Stimulated activated CD4-positive, alpha-beta T cell treated with anti-CD3 and anti-CD28 coated beads, Interleukin-2, amount 100 ng/mL, for 48 hours (primary cell): ENCODE measurements around the gene SLC39A11.
"Not testable (repeated sequence)": the region's sequence is repeated elsewhere in the genome, so short reads cannot be mapped to it uniquely, and the experiment has no call there.

Experiments
- DNase-seq, 2 donors: peaks; one replicate each; pipeline ENCODE4 v3.0.0-alpha.2; 2020

The SLC39A11 gene

DNA sequence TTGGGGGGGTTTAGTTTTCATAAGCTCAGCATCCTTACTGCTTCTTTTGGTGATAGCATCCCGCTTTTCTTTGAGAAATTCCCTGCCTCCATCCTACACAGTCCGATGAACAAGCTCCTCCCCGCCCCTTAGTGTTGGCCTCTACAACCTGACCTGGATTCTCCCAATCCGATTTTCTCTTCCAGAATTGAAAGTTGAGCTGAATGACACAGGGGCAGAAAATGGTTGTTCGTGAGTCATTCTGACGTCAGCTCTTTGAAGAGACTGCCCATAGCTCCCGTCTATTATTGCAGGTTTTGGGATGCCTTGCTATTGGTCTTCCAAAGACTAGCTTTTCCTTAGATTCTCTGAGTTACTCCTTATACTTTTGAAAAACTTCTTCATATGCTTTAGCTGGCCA, 279.7 kb downstream of the SLC39A11 start:
- DNase-seq: no peak

DNA sequence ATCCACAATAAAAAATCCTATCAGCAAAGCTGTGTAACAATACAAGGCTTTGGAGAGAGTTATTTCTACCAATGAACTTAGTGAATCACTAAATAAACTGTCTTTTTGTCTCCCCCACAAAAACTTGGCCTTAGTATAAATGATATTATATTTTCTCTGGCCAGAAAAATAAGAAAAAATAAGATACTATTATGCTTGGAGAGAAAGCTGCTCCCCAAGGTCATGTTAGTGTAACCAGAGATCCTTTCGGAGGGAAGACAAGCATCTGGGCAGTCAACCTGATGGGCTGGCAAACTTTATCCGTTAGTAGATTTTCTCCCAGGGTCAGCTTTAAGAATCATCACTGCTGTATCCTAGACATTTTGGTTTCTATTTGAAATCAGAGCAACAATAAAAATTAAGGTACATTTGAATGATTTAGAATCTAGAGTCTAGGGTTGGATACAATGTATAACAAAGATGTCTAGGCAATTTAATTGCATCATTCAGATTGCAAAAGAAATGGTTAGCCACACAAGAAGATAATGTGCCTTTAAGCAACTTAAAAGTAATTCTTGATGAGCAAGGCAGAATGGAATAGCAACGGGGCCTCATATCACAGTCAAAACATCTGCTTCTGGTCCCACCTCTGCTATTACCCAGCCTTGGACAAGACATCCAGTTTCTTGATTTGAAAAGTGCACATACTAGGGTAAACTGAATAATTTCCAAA, 280.4 kb downstream of the SLC39A11 start:
- no peak for DNase-seq

DNA sequence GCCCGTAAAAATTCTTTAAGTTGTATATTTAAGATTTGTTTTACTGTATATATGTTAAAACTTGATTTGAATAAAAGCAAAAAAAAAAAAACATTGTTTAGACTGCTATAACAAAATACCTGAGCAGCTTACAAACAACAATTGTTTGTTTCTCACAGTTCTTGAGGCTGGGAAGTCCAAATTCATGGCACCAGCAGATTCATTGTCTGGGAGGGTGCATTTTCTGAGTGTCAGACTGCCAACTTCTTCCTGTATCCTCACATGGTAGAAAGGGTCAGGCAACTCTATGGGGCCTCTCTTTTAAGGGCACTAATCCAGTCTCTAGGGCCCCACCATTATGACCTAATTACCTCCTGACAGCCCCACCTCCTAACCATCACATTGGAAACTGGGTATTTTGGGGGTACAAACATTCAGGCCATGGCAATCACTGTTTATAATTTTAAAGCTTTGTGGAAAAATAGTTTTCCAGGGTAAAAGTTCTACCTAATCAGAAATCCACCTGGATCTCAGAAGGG, 281.4 kb downstream of the SLC39A11 start:
- DNase-seq: no peak

GRCh38 chr17:72806011-72806410, 286.5 kb downstream of the SLC39A11 start:
- no peak for DNase-seq

- no peak for DNase-seq
These were observed 287.4 kb downstream of the SLC39A11 start for GRCh38 chr17:72804949-72805707.

DNA sequence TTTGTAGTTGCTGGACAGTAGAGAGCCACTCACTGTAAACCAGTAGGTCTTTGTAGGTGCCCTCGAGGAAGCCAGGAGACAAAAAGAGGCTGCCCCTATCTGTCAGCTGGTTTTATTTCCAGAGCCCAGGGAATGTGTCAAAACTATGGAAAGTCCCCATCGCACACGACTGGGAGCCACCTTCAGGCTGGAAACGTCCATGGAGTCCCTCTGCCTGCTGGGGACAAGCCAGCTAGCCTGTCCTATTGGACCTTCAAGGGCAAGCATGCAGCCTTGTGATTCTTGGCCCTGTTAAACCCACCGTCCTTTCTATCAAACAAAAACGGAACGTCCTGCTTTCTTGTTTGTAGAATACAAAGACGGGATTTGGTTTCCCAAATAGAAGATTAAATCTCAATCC, 289.8 kb downstream of the SLC39A11 start:
- no peak for DNase-seq

DNA sequence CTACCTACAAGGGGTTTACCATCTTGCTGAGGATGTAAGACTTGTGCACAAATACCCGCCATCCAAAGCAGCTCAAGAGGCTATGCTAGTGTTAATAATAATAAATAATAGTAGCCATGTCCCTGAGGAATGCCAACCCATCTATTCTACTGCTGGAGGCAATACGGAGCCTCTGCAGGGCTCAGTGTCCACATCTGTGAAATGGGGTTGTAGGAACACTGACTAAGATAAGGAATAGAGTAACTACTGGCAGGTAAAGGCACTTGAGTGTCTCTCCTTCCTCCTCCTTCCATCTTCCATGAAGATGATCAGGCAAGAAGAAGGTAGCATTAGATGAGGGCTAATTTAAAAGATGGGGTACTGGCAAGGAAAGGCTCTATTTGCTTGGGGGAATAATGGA, 295.3 kb downstream of the SLC39A11 start:
- no peak for DNase-seq

DNA sequence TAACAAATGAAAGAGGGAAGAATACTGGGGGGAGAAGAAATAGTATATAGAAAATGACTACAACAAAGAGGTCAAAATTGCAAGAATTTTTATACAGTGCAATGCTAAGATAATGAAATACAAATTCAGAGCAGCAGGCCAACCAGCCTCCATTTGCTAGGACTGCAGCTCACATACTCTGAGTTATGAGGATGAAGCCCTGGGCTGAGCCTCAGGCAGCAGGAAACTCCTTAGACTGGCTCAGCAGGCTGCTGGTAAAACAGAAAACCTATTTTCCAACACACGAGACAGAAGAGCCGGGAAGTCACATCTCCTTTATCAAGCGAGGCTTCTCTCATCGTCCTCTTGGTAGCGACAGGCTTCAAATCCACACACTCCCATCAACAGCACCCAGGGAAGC, 296.5 kb downstream of the SLC39A11 start:
- DNase-seq: no peak

DNA sequence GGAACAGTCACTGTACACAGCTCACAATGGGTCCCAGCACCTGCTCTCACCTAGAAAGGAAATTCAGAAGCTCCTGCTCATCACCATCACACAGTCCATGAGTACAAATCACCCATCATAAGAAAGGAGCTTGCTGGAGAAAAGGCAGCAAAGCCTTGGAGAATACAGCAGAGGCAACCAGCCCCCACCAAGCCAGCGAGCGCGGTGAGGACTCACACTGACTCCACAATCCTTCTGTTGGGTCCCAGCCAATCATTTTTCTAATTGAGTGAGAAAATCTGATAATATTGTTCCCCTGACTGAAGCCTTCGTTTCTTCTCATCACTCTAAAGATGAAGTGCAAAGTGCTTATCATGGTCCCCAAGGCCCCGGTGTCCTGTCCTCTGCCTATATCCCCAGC, 298.3 kb downstream of the SLC39A11 start:
- no peak for DNase-seq

DNA sequence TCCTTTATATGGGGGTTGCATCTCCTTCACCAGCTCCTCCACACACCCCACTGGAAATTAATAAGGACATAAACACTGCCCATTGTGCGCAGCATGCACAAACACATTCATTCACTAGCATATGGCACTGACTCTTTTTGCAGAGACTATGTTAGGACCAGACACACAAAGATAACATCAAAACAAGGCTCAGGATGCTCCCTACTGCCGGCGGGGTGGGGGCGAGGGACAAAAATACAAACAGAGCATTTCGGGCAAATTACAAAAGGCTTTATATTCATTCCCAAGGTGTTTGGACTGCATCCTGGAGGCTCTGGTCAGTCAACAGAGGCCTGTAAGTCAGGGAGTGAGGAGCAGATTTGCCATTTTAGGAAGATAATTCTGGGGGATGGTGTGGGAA, 299.7 kb downstream of the SLC39A11 start:
- DNase-seq: no peak

- DNase-seq: no peak
These were observed 302.3 kb downstream of the SLC39A11 start for GRCh38 chr17:72790190-72790589.

GRCh38 chr17:72789711-72790110, 302.8 kb downstream of the SLC39A11 start:
- no peak for DNase-seq

GRCh38 chr17:72788950-72789585, 303.4 kb downstream of the SLC39A11 start:
- no peak for DNase-seq

DNA sequence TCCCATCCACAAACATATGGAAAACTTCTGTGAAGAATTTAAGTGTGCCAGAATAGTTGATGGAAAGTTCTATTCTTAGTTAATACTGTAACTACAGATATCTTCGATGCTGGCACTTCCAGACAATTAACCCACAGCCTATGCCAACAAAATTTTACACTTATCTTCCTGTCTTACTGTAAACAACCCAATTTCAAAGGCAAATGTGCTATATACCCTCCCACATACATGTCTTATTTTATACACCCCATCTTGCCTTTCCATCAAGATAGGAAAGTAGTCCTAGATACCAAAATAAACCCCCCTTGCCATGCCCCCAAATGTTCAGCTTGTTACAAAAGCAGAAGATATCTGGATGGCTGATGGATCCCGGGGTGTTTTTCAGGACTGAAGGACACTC, 306.3 kb downstream of the SLC39A11 start:
- DNase-seq: no peak

DNA sequence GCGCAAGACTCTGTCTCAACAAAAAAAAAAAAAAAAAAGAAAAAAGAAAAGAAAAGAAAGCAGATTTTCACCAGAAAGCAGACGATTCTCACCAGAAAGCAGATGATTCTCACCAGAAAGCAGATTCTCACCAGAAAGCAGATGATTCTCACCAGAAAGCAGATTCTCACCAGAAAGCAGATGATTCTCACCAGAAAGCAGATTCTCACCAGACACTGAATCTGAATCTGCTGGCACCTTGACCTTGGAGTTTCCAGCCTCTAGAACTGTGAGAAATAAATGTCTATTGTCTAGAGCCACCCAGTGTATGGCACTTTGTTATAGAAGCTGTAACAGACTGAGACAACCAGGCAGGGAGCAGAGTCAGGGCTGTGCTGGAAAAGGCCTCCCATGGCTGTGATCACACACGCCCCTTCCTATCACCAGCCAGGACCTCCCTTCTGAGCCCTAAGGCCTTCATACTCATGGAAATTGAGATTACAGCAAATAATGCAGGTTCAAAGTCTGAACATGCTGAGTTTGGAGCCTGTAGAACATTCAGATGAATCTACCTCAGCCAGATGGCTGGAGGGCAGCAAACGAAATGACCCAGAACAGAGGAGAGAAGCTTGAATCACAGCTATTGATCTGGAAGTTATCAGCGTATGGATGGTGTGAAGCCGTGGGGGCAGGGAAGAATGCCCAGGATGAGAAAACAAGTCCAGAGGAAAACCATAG, 309.3 kb downstream of the SLC39A11 start:
- no peak for DNase-seq

DNA sequence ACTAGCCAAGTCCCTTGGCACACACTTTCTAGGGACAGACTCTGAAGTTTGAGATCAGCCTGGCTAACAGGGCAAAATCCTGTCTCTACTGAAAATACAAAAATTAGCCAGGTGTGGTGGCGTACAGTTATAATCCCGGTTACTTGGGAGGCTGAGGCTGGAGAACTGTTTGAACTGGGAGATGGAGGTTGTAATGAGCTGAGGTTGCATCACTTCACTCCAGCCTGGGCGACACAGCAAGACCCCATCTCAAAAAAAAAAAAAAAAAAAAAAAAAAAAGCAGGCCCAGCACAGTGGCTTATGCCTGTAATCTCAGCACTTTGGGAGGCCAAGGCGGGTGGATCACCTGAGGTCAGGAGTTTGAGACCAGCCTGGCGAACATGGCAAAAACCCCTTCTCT, 310.1 kb downstream of the SLC39A11 start:
- not testable (repeated sequence) for DNase-seq

DNA sequence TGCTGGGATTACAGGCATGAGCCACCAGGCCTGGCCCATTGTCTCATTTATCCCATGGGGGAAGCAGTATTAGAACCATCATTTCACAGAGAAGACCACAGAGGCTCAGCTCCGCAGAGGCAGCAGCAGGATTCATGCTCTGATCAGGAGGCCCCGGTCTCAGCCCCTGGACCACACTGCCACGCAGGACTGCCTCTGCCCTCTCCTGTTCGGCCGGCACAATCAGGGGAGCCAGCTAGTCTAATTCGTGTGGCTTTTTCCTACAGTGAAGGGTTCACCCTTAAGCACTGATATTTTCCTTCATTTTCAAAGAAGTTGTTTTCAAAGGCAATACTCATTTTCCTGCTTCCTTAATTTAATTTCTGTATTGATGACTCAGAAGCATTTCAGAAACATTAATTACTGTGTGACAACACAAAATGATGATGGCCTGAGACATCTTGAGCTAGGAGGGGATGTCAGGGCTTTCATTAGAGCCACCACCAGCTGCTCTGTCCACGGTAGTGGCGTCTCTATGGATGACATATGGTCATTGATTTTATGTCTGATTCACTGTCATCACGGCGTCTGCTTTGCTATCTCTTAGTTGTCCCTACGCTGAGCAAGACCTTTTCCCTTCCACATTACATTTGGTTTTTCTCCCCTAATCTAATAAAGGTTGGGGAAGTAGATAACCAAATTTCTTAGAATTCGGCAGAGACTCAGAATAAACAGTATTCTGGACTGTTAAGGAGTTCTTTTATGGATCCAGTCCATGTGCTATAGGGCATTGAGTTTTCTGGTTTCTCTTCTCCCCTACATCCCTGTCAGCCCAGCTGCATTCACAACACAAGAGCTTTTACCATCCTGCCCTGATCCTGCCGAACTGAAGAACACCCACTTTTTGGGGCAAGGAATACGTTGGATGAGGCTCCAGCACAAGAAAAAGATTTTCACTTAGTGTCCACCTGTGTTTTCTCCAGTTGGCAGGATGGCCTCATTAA, 314.0 kb downstream of the SLC39A11 start:
- DNase-seq: no peak

DNA sequence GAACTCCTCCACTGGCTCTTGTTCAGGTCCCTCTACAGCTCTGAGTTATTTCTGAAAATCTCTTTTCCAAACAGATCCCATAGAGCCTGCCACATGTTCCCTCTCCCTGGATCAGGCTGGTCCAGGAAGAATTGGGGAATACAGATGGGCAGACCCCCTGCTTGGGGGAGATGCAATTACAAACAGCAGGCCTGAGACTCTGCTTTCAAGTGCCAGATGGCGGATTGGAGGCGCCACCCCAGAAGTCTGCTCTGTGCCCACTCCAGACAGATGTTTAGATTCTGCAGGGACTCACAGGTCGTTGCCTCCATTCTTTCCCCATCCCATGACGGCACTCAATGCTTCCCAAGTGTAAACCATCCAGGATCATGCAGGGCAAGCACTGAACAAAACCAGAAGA, 316.6 kb downstream of the SLC39A11 start:
- no peak for DNase-seq

DNA sequence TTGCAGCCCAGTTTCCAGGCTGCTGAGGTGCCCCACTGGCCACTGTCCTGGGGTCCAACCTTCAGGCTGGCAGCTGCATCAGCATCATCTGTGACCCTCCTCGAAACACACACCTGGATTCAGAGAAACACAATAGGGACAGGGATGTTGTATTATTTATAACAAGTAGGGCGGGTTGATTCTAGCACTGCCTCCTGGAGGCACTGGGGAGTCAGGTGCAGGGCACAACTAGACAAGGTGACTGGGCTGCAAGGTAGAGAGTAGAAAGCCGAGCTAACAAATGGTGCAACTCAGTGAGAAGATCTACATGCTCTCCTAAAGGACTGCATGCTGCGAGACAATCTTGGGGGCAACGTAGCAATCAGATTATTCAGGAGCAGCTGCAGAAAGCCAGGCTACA, 317.3 kb downstream of the SLC39A11 start:
- DNase-seq: no peak

GRCh38 chr17:72774236-72774635, 318.3 kb downstream of the SLC39A11 start:
- no peak for DNase-seq

DNA sequence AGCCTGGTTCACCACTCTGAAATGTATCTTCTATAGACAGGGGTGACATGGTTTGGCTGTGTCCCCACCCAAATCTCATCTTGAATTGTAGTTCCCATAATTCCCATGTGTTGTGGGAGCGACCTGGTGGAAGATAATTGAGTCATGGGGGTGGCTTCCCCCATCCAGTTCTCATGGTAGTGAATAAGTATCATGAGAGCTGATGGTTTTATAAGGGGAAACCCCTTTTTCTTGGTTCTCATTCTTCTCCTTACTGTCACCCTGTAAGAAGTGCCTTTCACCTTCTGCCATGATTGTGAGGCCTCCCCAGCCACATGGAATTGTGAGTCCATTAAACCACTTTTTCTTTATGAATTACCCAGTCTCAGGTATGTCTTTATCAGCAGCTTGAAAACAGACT, 319.3 kb downstream of the SLC39A11 start:
- DNase-seq: not testable (repeated sequence)

GRCh38 chr17:72772331-72772821, 320.1 kb downstream of the SLC39A11 start:
- DNase-seq: no peak
